GM21367 (cell line): ENCODE data around the gene EIF2S2.

Source experiments
- ATAC-seq: cut with Tn5 transposase; IDR thresholded peaks from one replicate; pipeline ENCODE4 v1.9.1; 2021; ENCODE audit not compliant: unreplicated experiment

EIF2S2 gene

DNA sequence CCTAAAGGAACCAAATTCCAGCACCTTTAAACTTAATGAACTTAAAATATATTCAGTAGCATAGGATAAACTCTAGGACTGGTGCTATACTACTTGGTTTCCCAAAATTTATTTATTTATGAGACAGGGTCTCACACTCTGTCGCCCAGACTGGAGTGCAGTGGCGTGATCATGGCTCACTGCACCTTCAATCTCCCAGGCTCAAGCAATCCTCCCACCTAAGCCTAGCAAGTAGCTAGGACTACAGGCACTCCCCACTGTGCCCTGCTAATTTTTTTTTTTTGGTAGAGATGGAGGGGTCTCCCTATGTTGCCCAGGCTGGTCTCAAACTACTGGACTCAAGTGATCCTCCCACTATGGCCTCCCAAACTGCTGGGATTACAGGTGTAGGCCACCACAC is 21.4 kb downstream of the EIF2S2 start:
- ATAC-seq: no peak

GRCh38 chr20:34089655-34090345 is 22.2 kb downstream of the EIF2S2 start:
- no peak for ATAC-seq

GRCh38 chr20:34089175-34089479 is 22.9 kb downstream of the EIF2S2 start:
- no peak for ATAC-seq

GRCh38 chr20:34088305-34089174 is 23.5 kb downstream of the EIF2S2 start:
- ATAC-seq: no peak

- ATAC-seq: no peak
These were observed 26.5 kb downstream of the EIF2S2 start for GRCh38 chr20:34085544-34086040.

DNA sequence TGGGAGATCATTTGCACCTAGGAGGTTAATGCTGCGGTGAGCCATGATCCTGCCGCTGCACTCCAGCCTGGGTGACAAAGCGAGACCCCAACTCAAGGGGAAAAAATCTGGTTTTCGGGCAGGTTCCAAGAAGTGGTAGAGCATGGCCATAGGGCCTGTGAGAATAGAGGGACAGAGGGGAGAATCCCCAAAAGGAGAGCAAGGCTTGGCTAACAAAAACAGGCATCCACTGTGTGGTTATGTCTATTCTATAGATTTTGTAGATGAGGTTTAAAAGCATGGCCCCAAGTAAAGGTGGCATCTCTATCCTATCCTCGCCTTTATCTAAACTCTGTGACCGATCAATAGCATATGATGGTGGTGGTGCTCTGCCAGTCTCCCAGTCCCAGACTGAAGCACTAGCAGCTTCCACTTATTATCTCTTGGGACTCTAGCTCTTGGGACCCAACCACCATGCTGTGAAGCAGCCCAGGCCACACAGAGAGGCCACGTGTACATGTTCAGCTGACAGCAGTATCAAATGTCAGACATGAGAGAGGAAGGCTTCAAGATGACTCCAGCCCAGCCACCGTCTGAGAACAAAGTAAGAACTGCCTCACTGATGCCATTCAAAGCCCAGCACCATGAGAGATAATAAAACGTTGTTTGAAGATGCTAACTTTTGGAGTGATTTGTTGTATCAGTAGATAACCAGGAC is 27.7 kb downstream of the EIF2S2 start:
- no peak for ATAC-seq

DNA sequence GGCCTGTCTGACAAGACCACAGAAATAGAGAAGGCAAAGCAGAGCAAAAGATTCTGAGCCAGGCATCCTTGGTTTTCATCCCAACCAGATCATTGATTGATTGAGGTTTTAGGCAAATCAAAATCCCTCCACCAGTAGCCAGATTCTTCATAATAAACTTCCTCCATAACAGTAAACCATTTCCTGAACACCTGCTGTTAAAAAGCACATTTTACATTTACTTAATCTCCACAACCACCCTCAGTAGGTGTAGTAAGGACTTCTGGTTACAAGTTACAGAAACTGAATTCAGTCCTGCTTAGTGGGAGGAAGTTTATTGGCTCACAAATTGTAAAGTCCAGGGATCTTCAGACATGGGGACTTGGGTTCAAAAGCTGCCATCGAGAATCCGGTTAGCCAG is 28.3 kb downstream of the EIF2S2 start:
- ATAC-seq: no peak

DNA sequence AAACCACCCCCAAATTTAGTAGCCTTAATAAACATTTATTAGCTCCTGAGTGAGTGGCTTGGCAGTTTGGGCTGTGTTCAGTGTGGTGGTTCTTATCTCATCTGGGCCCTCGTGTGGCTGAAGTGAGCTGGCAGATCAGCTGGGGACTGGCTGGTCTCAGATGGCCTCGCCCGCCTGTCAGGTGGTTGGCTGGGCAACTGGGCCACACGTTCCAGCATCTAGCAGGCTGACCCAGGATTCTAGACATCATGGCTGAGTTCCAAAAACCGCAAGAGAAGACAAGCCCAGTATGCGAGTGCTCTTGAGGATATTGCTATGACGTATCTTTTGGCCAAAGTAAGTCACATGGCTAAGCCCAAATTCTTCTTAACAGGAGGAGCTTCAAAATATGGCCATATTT is 28.9 kb downstream of the EIF2S2 start:
- no peak for ATAC-seq

DNA sequence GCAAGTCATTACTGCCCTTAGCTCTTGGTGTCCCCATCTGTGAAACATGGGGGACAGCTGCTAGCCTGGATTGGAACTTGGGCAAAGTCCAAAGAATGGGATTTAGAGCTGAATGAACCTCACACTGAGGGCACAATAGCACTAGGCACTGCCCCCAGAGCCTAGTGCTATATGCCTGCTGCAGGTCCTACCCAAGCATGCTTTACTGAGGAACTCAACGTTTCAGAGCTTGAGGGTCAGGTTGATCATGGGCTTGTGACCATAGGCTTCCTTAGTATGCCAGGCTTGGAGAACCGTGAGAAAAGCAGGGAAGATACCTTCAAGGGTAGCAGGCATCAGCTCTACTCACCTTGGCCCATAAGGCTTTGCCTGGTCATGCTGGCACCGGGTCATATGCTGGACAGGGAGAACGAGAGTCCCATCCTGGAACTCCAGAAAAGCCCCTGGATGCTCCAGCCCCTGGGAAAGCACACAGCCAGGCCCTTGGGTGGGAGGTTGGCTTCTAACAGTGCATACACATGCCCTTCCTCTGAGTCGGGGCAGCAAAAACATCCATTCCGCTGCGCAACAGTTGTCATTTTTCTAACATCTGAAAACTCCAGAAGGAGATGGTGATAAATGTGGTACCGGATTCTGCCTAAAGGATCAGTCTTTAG is 29.7 kb downstream of the EIF2S2 start:
- ATAC-seq: no peak

- ATAC-seq: no peak
These were observed 32.2 kb downstream of the EIF2S2 start for GRCh38 chr20:34079818-34080217.

DNA sequence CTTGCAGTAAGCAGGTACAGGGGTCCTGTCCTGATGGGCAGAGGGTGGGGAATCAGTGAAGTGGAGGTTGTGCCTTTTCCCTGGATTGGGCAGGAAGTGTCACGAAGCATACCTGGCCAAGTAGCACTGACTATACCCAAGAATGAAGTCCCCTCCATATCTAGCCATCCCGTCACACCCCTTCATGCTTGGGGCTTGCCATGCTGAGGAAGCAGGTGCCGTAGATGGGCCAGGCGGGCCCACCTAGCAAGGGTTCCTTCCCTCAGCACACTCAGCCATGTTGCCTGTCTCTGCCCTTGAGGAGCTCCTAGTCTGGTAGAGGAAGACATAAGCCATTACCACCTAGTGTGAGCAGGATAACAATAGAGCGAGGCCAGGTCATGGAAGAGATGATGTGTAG is 33.5 kb downstream of the EIF2S2 start:
- no peak for ATAC-seq

- ATAC-seq: no peak
These were observed 35.1 kb downstream of the EIF2S2 start for GRCh38 chr20:34076952-34077351.

DNA sequence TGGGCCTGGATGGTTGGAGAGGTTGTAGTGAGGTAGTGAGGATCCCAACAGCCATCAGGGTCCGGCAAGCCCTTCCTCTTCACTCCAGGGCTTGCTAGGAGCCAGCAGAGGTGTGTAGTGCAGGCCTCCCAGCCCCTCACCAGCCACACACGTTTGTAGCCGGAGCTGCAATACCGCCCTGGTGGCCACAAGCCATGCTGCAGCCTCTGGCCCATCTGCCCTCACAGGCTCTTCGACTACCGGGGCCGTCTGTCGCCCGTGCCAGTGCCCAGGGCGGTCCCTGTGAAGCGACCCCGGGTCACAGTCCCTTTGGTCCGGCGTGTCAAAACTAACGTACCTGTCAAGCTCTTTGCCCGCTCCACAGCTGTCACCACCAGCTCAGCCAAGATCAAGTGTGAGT is 36.4 kb downstream of the EIF2S2 start:
- ATAC-seq: no peak

DNA sequence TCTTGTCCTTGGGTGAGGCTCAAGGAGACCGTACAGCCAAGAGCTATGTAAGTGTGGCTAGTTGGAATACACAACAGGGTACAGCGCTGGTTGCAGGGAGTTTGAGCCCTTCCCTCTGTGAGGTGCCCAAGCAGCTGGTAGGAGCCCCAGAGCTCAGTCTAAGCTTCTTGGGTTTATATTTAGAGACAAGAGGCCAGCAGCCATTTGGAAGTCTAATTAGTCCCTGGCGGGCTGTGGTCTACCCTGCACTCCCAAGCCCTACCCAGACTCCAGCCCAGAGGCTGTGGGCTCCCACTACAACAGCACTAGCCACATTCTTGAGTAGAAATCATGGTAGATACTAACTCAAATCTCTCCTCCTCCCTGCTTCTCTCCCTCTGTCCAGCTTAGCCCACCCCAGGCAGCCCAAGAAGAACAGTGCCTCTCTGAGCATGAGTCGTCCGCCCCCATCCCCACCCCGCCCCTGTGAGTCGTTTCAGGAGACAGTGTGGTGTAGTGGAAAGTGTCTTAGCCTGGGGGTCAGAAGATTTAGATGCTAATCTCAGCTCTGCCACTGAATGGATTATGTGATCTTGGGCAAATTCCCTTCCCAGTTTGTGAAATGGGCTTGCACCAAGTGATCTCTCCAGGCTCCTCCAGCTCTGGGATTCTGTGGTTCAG is 37.8 kb downstream of the EIF2S2 start:
- no peak for ATAC-seq

GRCh38 chr20:34072778-34073177 is 39.3 kb downstream of the EIF2S2 start:
- ATAC-seq: no peak

DNA sequence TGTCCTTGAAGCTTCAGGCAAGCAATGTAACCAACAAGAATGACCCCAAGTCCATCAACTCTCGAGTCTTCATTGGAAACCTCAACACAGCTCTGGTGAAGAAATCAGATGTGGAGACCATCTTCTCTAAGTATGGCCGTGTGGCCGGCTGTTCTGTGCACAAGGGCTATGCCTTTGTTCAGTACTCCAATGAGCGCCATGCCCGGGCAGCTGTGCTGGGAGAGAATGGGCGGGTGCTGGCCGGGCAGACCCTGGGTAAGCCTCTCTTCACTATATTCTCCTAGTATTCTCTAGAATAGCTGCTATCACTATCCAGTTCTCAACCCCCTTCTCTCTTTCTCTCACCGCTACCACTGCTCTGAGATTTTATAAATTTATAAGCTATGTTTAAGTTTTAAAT is 40.0 kb downstream of the EIF2S2 start:
- ATAC-seq: no peak

- no peak for ATAC-seq
These were observed 41.2 kb downstream of the EIF2S2 start for GRCh38 chr20:34070859-34071258.

DNA sequence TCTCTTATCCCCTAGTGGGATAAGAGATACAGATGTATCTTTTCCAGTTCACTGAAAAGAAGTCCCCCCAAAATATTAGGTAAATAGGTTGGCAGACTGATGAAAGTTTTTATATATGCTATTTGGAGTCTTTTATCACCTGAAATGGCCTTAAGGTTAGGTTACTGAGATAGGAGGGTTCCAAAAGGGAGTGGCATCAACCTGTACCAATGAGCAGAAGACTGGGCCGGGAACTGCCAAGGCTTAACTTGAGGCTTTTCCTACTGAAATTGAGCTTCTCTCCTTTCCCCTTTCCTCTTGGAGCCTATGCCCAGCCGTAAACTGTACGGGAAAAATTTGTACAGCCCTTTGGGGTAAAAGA is 42.0 kb downstream of the EIF2S2 start:
- ATAC-seq: no peak

DNA sequence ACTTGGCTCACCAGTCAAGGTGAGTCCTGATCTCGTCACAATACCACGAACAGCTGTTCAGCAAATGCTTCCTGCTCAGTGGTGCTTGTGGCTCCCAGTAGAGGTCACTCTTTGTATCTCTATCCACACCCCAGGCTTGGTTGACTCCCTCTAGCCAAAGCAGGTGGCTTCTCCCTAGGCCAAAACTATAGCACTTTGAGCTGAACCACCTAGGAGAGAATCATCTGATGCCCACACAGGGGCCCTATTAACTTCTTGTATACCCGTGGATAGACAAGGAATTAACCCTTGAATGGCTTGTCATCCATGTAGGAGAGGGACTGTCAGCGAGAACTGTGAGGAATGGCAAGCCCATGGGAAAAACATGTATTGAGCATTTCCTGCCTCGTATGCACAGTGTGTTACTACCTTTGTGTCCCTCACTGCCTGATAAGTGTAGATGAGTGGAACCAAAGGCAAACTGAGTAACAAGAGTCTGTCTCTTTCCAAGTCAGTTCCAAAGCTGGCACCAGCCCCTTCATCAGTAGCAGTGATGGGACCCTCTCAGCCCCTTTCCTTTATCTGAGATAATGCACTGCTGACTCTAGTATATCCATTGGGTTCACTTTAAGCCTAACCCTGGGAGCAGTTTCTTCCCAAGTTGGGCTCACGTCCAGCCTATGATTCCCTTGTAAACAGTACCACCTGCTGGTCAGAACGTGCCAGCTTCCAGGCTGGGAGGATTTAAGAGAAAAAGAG is 42.5 kb downstream of the EIF2S2 start:
- ATAC-seq: peak; percentile 62

GRCh38 chr20:34068001-34068400 is 44.0 kb downstream of the EIF2S2 start:
- ATAC-seq: no peak
